ENCODE data around the gene UPF2. TPM values are rescaled to one million over a fixed set of nuclear protein-coding genes. Genes with fewer than 3 reads are reported as not detected.

Gene UPF2
- total RNA-seq, 4 donors from 2014 or later = 21.9 to 30.8 (median 24.5) TPM

- no peak for TF ChIP-seq CTCF (IDR thresholded peaks at IDR 0.05; ENCODE audit: low read depth)
These were observed 114.9 kb downstream of the UPF2 start for GRCh38 chr10:11927746-11928145.

- no peak for TF ChIP-seq CTCF (IDR thresholded peaks at IDR 0.05; ENCODE audit: low read depth)
These were observed 120.7 kb downstream of the UPF2 start for GRCh38 chr10:11921800-11922392.

- TF ChIP-seq CTCF (IDR thresholded peaks at IDR 0.05; ENCODE audit: low read depth) = no peak
These were observed 123.3 kb downstream of the UPF2 start for GRCh38 chr10:11919271-11919670.

GRCh38 chr10:11918384-11918783, 124.2 kb downstream of the UPF2 start:
- TF ChIP-seq CTCF (IDR thresholded peaks at IDR 0.05; ENCODE audit: low read depth) = no peak

GRCh38 chr10:11913079-11913641, 129.4 kb downstream of the UPF2 start:
- no peak for TF ChIP-seq CTCF (IDR thresholded peaks at IDR 0.05; ENCODE audit: low read depth)

- no peak for TF ChIP-seq CTCF (IDR thresholded peaks at IDR 0.05; ENCODE audit: low read depth)
These were observed 132.5 kb downstream of the UPF2 start for GRCh38 chr10:11910102-11910501.

- no peak for TF ChIP-seq CTCF (IDR thresholded peaks at IDR 0.05; ENCODE audit: low read depth)
These were observed 133.0 kb downstream of the UPF2 start for GRCh38 chr10:11909618-11910017.

All from subcutaneous adipose tissue (tissue), 4 donors.